K562 (cell line): ENCODE results near the gene NECAB2. TPM values are rescaled to one million over a fixed set of nuclear protein-coding genes. Genes with fewer than 3 reads are reported as not detected.

ENCODE experiments used
- FOXM1 ChIP-seq, 2 experiments: fragments of 450-650 bp in 1 of 2; sonication (generic) in 1 of 2; formaldehyde crosslinking in 1 of 2; IDR thresholded peaks; 2 replicates each; pipeline versions ENCODE4 v1.6.1 to v1.9.0; 2017 to 2022; ENCODE audit warnings: low read depth in 2 of 2, mild to moderate bottlenecking in 2 of 2, missing genetic modification reagents in 1 of 2, moderate library complexity in 1 of 2
- PTRF ChIP-seq: fragments of 450-650 bp; IDR thresholded peaks from 2 replicates; pipeline ENCODE4 v1.6.1; 2016; ENCODE audit warnings: mild to moderate bottlenecking, missing genetic modification characterization, missing compliant biosample characterization
- SREBF2 ChIP-seq: sonication (generic); formaldehyde crosslinking; IDR thresholded peaks from 2 replicates; pipeline ENCODE4 v1.4.0; 2020; ENCODE audit warnings: mild to moderate bottlenecking, missing genetic modification reagents
- ZNF699 ChIP-seq: fragments of 250-450 bp; sonication (Bioruptor Pico); IDR thresholded peaks from 2 replicates; pipeline ENCODE4 v1.8.0; 2021; ENCODE audit warnings: mild to moderate bottlenecking, moderate library complexity; ENCODE audit not compliant: insufficient replicate concordance
- polyA plus RNA-seq, 8 experiments: library from polyadenylated mRNA; depleted of rRNA in 4 of 8; stranded (reverse) in 5 of 8; unstranded in 3 of 8; fragments of >200 nt; fragmentation: Nextera tagmentation in 2 of 8; fragmentation: Illumina TruSeq in 1 of 8; extraction: Ambion mirVana in 2 of 8; extraction: Trizol in 1 of 8; gene quantifications; 2 replicates each; pipeline versions ENCODE4 v1.2.1 to v1.2.3, GENCODE V29; 2011 to 2014; ENCODE audit warnings: inconsistent platforms in 1 of 8, missing spikeins in 1 of 8
- total RNA-seq, 7 experiments: library from RNA; depleted of rRNA in 6 of 7; stranded (reverse); fragments of >200 nt in 6 of 7; fragmentation: Illumina TruSeq in 2 of 7; extraction: Trizol in 2 of 7; gene quantifications; 2 replicates each; pipeline versions ENCODE4 v1.2.1 to v1.2.3, GENCODE V29; 2011 to 2021; ENCODE audit warnings: low replicate concordance in 1 of 7
- TF ChIP-seq, protein P1 (sequence below): fragments of 450-650 bp; IDR thresholded peaks from 2 replicates; pipeline ENCODE4 v1.6.1; 2017; ENCODE audit warnings: antibody characterized with exemption, mild to moderate bottlenecking
- TF ChIP-seq, protein P2 (sequence below): sonication (generic); formaldehyde crosslinking; IDR thresholded peaks from 2 replicates; pipeline ENCODE4 v1.8.1; 2022; ENCODE audit warnings: missing genetic modification reagents
- TF ChIP-seq, protein P3 (sequence below): fragments of 250-450 bp; sonication (Bioruptor Pico); IDR thresholded peaks from 2 replicates; pipeline ENCODE4 v1.9.0; 2021; ENCODE audit warnings: mild to moderate bottlenecking, inconsistent platforms

The NECAB2 gene
- total and polyA plus RNA-seq, 9 of the 15 experiments (the other 6 are each of a cell fraction or from before 2014, with no cell fraction given), result 0.03 to 0.28 TPM; not detected in 7

DNA sequence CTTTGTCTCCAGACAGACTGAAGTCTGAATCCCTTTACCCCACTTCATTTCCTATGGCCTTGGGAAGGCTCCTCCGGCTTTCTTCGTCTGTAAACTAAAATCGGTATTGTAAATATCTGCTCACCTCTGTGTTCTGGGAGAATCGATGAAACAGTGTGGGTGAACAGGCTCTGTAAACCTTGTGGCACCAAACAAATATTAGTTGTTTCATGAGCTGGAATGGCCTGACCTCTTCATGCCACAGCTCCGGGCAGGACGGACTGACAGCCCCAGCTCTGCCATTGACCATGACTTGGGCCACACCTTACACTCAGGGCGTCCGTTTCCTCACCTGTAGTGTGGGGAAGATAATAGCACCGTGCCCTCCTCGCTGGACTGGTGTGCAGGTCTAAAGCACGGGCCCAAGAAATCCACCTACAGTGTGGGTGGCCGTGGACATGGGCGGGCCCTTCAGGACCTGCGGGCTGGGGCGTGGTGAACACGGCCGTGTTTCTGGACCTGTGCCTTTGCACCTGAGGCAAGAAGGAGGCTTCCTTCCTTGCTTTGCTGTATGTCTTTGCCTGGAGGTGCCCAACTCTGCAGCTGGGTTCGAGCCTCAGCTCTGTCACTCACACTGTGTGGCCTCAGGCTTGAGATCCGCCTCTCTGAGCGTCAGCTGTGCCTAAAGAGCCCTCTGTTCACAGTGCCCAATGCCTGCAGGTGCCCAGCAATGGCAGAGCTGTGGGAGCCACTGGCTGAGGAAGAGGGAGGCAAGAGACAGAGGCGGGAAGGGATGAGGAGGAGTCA is 21.1 kb upstream of the NECAB2 start (continued):
- TF ChIP-seq, protein P1, sequence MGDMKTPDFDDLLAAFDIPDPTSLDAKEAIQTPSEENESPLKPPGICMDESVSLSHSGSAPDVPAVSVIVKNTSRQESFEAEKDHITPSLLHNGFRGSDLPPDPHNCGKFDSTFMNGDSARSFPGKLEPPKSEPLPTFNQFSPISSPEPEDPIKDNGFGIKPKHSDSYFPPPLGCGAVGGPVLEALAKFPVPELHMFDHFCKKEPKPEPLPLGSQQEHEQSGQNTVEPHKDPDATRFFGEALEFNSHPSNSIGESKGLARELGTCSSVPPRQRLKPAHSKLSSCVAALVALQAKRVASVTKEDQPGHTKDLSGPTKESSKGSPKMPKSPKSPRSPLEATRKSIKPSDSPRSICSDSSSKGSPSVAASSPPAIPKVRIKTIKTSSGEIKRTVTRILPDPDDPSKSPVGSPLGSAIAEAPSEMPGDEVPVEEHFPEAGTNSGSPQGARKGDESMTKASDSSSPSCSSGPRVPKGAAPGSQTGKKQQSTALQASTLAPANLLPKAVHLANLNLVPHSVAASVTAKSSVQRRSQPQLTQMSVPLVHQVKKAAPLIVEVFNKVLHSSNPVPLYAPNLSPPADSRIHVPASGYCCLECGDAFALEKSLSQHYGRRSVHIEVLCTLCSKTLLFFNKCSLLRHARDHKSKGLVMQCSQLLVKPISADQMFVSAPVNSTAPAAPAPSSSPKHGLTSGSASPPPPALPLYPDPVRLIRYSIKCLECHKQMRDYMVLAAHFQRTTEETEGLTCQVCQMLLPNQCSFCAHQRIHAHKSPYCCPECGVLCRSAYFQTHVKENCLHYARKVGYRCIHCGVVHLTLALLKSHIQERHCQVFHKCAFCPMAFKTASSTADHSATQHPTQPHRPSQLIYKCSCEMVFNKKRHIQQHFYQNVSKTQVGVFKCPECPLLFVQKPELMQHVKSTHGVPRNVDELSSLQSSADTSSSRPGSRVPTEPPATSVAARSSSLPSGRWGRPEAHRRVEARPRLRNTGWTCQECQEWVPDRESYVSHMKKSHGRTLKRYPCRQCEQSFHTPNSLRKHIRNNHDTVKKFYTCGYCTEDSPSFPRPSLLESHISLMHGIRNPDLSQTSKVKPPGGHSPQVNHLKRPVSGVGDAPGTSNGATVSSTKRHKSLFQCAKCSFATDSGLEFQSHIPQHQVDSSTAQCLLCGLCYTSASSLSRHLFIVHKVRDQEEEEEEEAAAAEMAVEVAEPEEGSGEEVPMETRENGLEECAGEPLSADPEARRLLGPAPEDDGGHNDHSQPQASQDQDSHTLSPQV, result no peak
- TF ChIP-seq FOXM1 (IDR thresholded peaks at IDR 0.05; ENCODE audit: low read depth) (no peak), FOXM1 (CRISPR knock-in tag; IDR thresholded peaks at IDR 0.05; ENCODE audit: low read depth) (no peak), PTRF (tag) (no peak), ZNF699 (CRISPR knock-in tag) (no peak), SREBF2 (CRISPR knock-in tag) (no peak)
- TF ChIP-seq, protein P2, sequence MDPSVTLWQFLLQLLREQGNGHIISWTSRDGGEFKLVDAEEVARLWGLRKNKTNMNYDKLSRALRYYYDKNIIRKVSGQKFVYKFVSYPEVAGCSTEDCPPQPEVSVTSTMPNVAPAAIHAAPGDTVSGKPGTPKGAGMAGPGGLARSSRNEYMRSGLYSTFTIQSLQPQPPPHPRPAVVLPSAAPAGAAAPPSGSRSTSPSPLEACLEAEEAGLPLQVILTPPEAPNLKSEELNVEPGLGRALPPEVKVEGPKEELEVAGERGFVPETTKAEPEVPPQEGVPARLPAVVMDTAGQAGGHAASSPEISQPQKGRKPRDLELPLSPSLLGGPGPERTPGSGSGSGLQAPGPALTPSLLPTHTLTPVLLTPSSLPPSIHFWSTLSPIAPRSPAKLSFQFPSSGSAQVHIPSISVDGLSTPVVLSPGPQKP (CRISPR knock-in tag), result no peak
- TF ChIP-seq, protein P3, sequence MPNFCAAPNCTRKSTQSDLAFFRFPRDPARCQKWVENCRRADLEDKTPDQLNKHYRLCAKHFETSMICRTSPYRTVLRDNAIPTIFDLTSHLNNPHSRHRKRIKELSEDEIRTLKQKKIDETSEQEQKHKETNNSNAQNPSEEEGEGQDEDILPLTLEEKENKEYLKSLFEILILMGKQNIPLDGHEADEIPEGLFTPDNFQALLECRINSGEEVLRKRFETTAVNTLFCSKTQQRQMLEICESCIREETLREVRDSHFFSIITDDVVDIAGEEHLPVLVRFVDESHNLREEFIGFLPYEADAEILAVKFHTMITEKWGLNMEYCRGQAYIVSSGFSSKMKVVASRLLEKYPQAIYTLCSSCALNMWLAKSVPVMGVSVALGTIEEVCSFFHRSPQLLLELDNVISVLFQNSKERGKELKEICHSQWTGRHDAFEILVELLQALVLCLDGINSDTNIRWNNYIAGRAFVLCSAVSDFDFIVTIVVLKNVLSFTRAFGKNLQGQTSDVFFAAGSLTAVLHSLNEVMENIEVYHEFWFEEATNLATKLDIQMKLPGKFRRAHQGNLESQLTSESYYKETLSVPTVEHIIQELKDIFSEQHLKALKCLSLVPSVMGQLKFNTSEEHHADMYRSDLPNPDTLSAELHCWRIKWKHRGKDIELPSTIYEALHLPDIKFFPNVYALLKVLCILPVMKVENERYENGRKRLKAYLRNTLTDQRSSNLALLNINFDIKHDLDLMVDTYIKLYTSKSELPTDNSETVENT (CRISPR knock-in tag), result no peak
